MCF 10A (cell line): ENCODE results near the gene XPNPEP2. TPM values are rescaled to one million over a fixed set of nuclear protein-coding genes. Genes with fewer than 3 reads are reported as not detected.

Source experiments
- BruUV-seq: library from RNA; stranded (reverse); fragments of 400-500 nt; replicated peaks from 2 replicates; lab custom pipeline; 2021; lab: Mats Ljungman, UMichigan
- CTCF ChIA-PET: fragments of 300-600 bp; sonication (Branson Sonifier 250); formaldehyde crosslinking; extraction: SDS; loops from one replicate; lab custom pipeline; 2021; ENCODE audit warnings: antibody characterized with exemption, inconsistent platforms; lab: Yijun Ruan, JAX
- POLR2A ChIA-PET: fragments of 300-600, 350-650 bp; sonication (Branson Sonifier 250); formaldehyde crosslinking; extraction: SDS; loops from one replicate; lab custom pipeline; 2020; ENCODE audit warnings: antibody characterized with exemption, inconsistent platforms; lab: Yijun Ruan, JAX
- DNase-seq: peaks from one replicate; pipeline ENCODE4 v3.0.0-alpha.2; 2018; ENCODE audit not compliant: unreplicated experiment
- H3K27ac Mint-ChIP-seq: one replicate; pipeline ENCODE4 v1.8.0; 2022; ENCODE audit warnings: mild to moderate bottlenecking, low read depth, mixed read lengths; ENCODE audit not compliant: unreplicated experiment
- H3K27me3 Mint-ChIP-seq: one replicate; pipeline ENCODE4 v1.8.0; 2022; ENCODE audit warnings: mixed read lengths; ENCODE audit not compliant: insufficient read depth, unreplicated experiment
- H3K36me3 Mint-ChIP-seq: one replicate; pipeline ENCODE4 v1.8.0; 2022; ENCODE audit warnings: mild to moderate bottlenecking, moderate library complexity, mixed read lengths; ENCODE audit not compliant: insufficient read depth, unreplicated experiment
- H3K4me1 Mint-ChIP-seq: one replicate; pipeline ENCODE4 v1.8.0; 2022; ENCODE audit warnings: mixed read lengths; ENCODE audit not compliant: insufficient read depth, unreplicated experiment
- H3K4me3 Mint-ChIP-seq: one replicate; pipeline ENCODE4 v1.8.0; 2022; ENCODE audit warnings: mild to moderate bottlenecking, moderate library complexity, mixed read lengths; ENCODE audit not compliant: unreplicated experiment
- H3K9me3 Mint-ChIP-seq: one replicate; pipeline ENCODE4 v1.8.0; 2022; ENCODE audit warnings: mixed read lengths; ENCODE audit not compliant: unreplicated experiment
- intact Hi-C: fragments of 100-400 bp; cut with micrococcal nuclease; formaldehyde crosslinking; loops from 2 replicates; pipeline ENCODE4 v1.14.1; 2022
- total RNA-seq: library from RNA; stranded (reverse); gene quantifications from 2 replicates; pipeline ENCODE4 v1.2.3, GENCODE V29; 2022
- TF ChIP-seq, protein P1 (sequence below): fragments of 200-600 bp; IDR thresholded peaks from one replicate; pipeline ENCODE4 v1.8.0; 2022; ENCODE audit warnings: antibody characterized with exemption, mild to moderate bottlenecking; ENCODE audit not compliant: unreplicated experiment

XPNPEP2 gene
- total RNA-seq, 1 experiment from 2014 or later: not detected

DNA sequence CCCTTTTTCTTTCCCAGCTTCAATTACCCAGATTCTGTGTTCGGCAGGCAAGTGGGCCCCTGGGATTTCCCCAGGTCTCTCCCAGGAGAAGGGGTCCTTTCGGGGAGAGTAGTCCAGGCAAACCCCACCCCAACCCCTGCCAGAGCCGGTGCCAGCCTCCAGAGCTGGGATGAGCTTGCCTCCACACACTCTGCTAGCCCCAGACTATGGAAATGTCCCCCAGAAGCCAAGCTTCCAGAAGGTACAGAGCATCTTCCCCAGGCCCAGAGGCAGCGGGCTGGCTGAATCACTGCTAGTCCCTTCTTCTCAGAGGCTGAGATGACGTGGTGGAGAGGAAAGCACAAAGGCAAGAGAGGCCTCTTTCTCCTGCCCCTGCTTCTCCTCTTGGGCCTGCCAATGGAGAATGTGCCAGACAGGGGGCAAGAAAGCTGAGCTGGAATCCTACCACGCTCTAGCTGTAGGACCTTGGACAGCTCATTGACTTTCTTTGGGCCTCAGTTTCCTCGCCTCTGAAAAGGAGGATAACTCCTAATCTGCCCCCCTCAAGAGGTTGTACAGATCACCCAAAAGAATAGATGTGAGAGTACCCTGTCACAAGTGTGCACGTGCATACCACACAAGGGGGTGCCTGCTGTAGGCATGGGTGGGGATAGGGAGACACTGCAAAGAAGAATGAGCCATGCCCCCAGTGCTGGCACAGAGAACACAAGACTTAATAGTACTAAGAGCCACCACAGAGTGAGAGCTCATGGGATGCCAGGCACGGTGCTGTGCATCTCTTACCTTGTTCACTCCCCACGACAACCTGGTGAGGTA lies 43.1 kb downstream of the XPNPEP2 start:
- H3K9me3 Mint-ChIP-seq: no peaks in the 10 kb centered on the region
- no peaks in the 10 kb centered on the region for H3K36me3 Mint-ChIP-seq
- TF ChIP-seq, protein P1, sequence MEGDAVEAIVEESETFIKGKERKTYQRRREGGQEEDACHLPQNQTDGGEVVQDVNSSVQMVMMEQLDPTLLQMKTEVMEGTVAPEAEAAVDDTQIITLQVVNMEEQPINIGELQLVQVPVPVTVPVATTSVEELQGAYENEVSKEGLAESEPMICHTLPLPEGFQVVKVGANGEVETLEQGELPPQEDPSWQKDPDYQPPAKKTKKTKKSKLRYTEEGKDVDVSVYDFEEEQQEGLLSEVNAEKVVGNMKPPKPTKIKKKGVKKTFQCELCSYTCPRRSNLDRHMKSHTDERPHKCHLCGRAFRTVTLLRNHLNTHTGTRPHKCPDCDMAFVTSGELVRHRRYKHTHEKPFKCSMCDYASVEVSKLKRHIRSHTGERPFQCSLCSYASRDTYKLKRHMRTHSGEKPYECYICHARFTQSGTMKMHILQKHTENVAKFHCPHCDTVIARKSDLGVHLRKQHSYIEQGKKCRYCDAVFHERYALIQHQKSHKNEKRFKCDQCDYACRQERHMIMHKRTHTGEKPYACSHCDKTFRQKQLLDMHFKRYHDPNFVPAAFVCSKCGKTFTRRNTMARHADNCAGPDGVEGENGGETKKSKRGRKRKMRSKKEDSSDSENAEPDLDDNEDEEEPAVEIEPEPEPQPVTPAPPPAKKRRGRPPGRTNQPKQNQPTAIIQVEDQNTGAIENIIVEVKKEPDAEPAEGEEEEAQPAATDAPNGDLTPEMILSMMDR: no peak
- BruUV-seq: no TSS peak
- intact Hi-C loops: no loop called here
- no peak overlapping the region for H3K4me3 Mint-ChIP-seq
- H3K4me1 Mint-ChIP-seq: no peaks in the 10 kb centered on the region
- H3K27me3 Mint-ChIP-seq: peaks cover 48% of the 10 kb centered on the region
- ChIA-PET CTCF (no interaction called here), POLR2A (interaction anchor here (0.9 kb wide), 1 partner anchor 18 kb away, joined by 3 read pairs; no protein-coding TSS in a partner anchor)
- DNase-seq: no peak
- no peak overlapping the region for H3K27ac Mint-ChIP-seq

DNA sequence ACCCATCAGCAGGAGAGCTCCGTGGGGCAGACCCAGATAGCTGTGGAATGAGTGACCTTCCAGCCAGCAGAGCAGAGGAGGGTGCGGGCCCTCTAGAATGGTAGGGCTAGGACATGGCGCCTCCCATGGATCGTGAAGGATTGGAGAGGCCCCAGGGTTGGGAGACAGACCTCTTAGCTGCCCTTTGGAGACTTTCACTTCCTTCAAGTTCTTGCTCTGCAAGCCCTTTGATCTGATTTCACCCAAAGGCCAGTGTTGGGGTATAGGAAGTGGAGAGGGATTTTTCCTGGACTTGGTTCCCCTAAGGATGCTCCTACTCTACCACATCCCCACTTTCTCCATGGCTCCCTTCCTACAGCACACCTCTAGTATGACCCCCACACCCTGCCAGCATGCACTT lies 43.9 kb downstream of the XPNPEP2 start:
- TF ChIP-seq, protein P1: no peak
- Mint-ChIP-seq H3K9me3 (no peaks in the 10 kb centered on the region), H3K27ac (no peak overlapping the region), H3K36me3 (no peaks in the 10 kb centered on the region), H3K4me1 (no peaks in the 10 kb centered on the region), H3K4me3 (no peak overlapping the region), H3K27me3 (peaks cover 55% of the 10 kb centered on the region)
- POLR2A ChIA-PET: interaction anchor here (0.6 kb wide), 1 partner anchor 379 kb away, joined by 3 read pairs; no protein-coding TSS in a partner anchor
- no peak for DNase-seq
- CTCF ChIA-PET: no interaction called here
- BruUV-seq: no TSS peak
- intact Hi-C loops: no loop called here

DNA sequence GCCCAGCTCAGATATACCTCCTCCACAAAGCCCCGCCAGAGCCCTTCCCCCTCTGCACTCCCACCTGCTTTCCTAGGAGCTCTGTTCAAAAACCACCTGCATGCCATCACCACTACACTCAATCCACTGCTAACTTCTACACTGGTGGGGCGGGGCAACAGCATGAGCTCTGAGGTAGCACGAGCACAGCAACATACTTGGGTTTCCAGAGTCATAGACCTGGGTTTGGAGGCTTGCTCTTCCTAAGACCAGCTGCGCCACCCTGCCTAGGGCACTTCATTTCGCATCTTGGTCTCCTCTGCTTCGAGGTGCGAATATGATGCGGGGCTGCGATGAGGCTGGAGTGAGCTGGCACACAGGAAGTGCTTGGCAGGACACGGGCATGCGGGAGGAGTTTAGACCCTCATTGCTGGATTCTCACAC lies 44.5 kb downstream of the XPNPEP2 start:
- POLR2A ChIA-PET: interaction anchor here (0.6 kb wide), 1 partner anchor 380 kb away, joined by 3 read pairs; no protein-coding TSS in a partner anchor

DNA sequence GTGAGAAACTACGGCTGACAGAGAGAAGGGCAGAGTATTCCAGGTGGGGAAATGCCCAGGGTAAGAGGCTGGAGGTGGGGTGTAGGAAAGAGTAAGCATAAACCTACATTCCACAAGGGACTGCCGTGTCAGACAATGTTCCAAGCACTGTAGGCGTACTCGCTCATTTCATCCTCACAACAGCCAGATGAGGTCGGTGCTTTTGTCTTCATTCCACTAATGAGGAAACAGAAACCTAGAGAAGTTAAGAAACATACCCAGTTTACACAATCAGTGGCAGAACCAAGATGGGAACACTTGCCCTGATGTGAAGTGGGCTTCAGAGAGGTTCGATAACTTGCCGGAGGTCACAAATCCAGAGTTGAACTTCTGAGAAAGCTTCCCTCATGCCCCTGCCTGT lies 45.6 kb downstream of the XPNPEP2 start:
- DNase-seq: no peak
- H3K4me3 Mint-ChIP-seq: no peak overlapping the region
- intact Hi-C loops: no loop called here
- H3K4me1 Mint-ChIP-seq: no peaks in the 10 kb centered on the region
- TF ChIP-seq, protein P1: no peak
- CTCF ChIA-PET: no interaction called here
- BruUV-seq: no TSS peak
- POLR2A ChIA-PET: no interaction called here
- peaks cover 46% of the 10 kb centered on the region for H3K27me3 Mint-ChIP-seq
- no peaks in the 10 kb centered on the region for H3K36me3 Mint-ChIP-seq
- H3K27ac Mint-ChIP-seq: no peak overlapping the region
- no peaks in the 10 kb centered on the region for H3K9me3 Mint-ChIP-seq

More for the DNA sequence above, 44.5 kb downstream of the XPNPEP2 start:
- CTCF ChIA-PET: interaction anchor here (1.0 kb wide), 1 partner anchor 13 kb away, joined by 3 read pairs; no protein-coding TSS in a partner anchor
- Mint-ChIP-seq H3K9me3 (no peaks in the 10 kb centered on the region), H3K4me3 (no peak overlapping the region), H3K4me1 (no peaks in the 10 kb centered on the region), H3K36me3 (no peaks in the 10 kb centered on the region), H3K27ac (no peak overlapping the region), H3K27me3 (peaks cover 55% of the 10 kb centered on the region)
- DNase-seq: no peak
- TF ChIP-seq, protein P1: no peak
- BruUV-seq: no TSS peak
- intact Hi-C loops: no loop called here
